Gastrocnemius medialis (tissue), 4 donors: ENCODE data around the gene CBR4. TPM values are rescaled to one million over a fixed set of nuclear protein-coding genes. Genes with fewer than 3 reads are reported as not detected.
"Not testable (repeated sequence)": the region's sequence is repeated elsewhere in the genome, so short reads cannot be mapped to it uniquely, and the experiment has no call there.

Source experiments
- ATAC-seq, 2 donors: fragments of 150-250 bp; one replicate each; pipeline ENCODE4 v1.9.1; 2016
- DNase-seq, 2 donors: peaks; one replicate each; pipeline ENCODE4 v3.0.0-alpha.2; 2019
- H3K27ac ChIP-seq, 4 donors: fragments of 200-600 bp; sonication (generic); 1 replicate in 1 of 4; 2 replicates in 3 of 4; pipeline ENCODE4 v1.5.1; 2016 to 2018; ENCODE audit warnings: mild to moderate bottlenecking in 2 of 4, moderate library complexity in 1 of 4
- H3K27me3 ChIP-seq, 3 donors: fragments of 200-600 bp; sonication (generic) in 2 of 3; 1 replicate in 1 of 3; 2 replicates in 2 of 3; pipeline versions ENCODE4 v1.5.1 to v1.6.0; 2016 to 2019; ENCODE audit warnings: mild to moderate bottlenecking in 1 of 3, moderate library complexity in 1 of 3
- H3K36me3 ChIP-seq, 2 donors: fragments of 200-600 bp; sonication (generic) in 1 of 2; one replicate each; pipeline ENCODE4 v1.5.1; 2017 to 2018
- H3K4me1 ChIP-seq, 2 donors: fragments of 200-600 bp; sonication (generic) in 1 of 2; one replicate each; pipeline ENCODE4 v1.5.1; 2016 to 2017; ENCODE audit warnings: mild to moderate bottlenecking in 2 of 2
- H3K4me3 ChIP-seq, 4 donors: fragments of 200-600 bp; sonication (generic) in 3 of 4; 1 replicate in 1 of 4; 2 replicates in 3 of 4; pipeline ENCODE4 v1.5.1; 2016 to 2019; ENCODE audit warnings: mild to moderate bottlenecking in 2 of 4
- H3K9me3 ChIP-seq, 3 donors: fragments of 200-600 bp; sonication (generic) in 2 of 3; 1 replicate in 1 of 3; 2 replicates in 2 of 3; pipeline ENCODE4 v1.5.1; 2016 to 2019
- CTCF ChIP-seq, 5 experiments: fragments of 450-650 bp in 3 of 5; fragments of 200-600 bp in 2 of 5; sonication (generic) in 2 of 5; IDR thresholded peaks in 4 of 5; conservative IDR thresholded peaks in 1 of 5; 1 replicate in 4 of 5; 2 replicates in 1 of 5; pipeline ENCODE4 v1.5.1; 2016 to 2019; ENCODE audit warnings: antibody characterized with exemption in 5 of 5, mild to moderate bottlenecking in 3 of 5, moderate library complexity in 3 of 5
- POLR2A ChIP-seq, 2 donors: fragments of 450-650 bp; IDR thresholded peaks; one replicate each; pipeline ENCODE4 v1.6.1; 2017; ENCODE audit warnings: antibody characterized with exemption in 2 of 2, mild to moderate bottlenecking in 2 of 2, moderate library complexity in 2 of 2
- in situ Hi-C, 4 donors: fragments of 200-750 bp; cut with MboI; loops; one replicate each; pipeline versions ENCODE4 v1.15.0 to v1.8.0; 2017; ENCODE audit warnings: low sequenced_read_pairs in 4 of 4
- intact Hi-C: fragments of 100-400 bp; cut with DNase I; formaldehyde crosslinking; loops from one replicate; pipeline ENCODE4 v1.15.1; 2023; ENCODE audit warnings: low total_unique reads
- total RNA-seq, 4 donors: library from RNA; depleted of rRNA; stranded (reverse); fragments of >200 nt; gene quantifications; one replicate each; pipeline versions ENCODE4 v1.1.0 to v1.2.3, GENCODE V29; 2016

CBR4 gene
- total RNA-seq, 4 donors from 2014 or later: 11.5 to 21.0 (median 17.5) TPM

DNA sequence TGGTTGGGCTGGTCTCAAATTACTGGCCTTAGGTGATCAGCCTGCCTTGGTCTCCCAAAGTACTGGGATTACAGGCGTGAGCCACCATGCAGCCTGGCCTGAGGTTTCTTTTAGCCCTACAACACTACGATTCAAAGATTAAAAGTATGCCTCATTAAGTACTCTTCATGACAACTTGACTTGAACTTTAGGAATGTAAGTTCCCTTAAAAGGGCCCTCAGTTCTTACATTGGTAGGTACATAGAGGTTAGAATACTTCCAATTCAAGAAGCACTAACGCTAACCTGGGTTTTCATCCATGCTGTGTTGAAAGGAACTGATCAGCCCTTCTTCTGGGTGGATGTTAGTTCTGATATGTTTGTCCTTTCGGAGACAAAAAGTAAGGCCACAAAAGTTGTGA lies 15.1 kb downstream of the CBR4 start:
- Histone ChIP-seq H3K36me3 (peaks cover 0 to under 1% of the 10 kb centered on the region in 2 donors), H3K27ac (no peak overlapping the region), H3K4me1 (peaks cover 13 to 16% of the 10 kb centered on the region in 2 donors), H3K4me3 (no peak overlapping the region), H3K9me3 (no peaks in the 10 kb centered on the region), H3K27me3 (no peaks in the 10 kb centered on the region)
- no peak for DNase-seq
- intact Hi-C loops: loop anchor here (2.0 kb wide), 1 partner anchor 492 kb away; no protein-coding TSS in a partner anchor
- TF ChIP-seq CTCF (IDR thresholded peaks at IDR 0.05 in 4 of 5, conservative IDR thresholded peaks at IDR 0.05 in 1 of 5): no peak
- no peak for TF ChIP-seq POLR2A (IDR thresholded peaks at IDR 0.05)
- ATAC-seq: no peak
- in situ Hi-C loops: no loop called here

GRCh38 chr4:168993714-168994510 lies 16.1 kb downstream of the CBR4 start:
- ATAC-seq: no peak
- no peaks in the 10 kb centered on the region for H3K9me3 ChIP-seq
- intact Hi-C loops (loop anchor here (2.0 kb wide), 1 partner anchor 493 kb away; no protein-coding TSS in a partner anchor), in situ Hi-C loops (no loop called here)
- TF ChIP-seq POLR2A (IDR thresholded peaks at IDR 0.05) (no peak), CTCF (IDR thresholded peaks at IDR 0.05 in 4 of 5, conservative IDR thresholded peaks at IDR 0.05 in 1 of 5) (no peak)
- no peaks in the 10 kb centered on the region for H3K36me3 ChIP-seq
- H3K4me1 ChIP-seq: peaks cover 9 to 11% of the 10 kb centered on the region in 2 donors
- no peak overlapping the region for H3K27ac ChIP-seq
- H3K27me3 ChIP-seq: no peaks in the 10 kb centered on the region
- no peak for DNase-seq
- no peak overlapping the region for H3K4me3 ChIP-seq

- H3K27ac ChIP-seq, DNase-seq, ATAC-seq, intact Hi-C loops, H3K9me3 ChIP-seq, H3K27me3 ChIP-seq, H3K4me3 ChIP-seq, in situ Hi-C loops, H3K36me3 ChIP-seq: not testable (repeated sequence)
- peaks cover 9 to 11% of the 10 kb centered on the region in 2 donors for H3K4me1 ChIP-seq
Observed at GRCh38 chr4:168992952-168993482, 17.0 kb downstream of the CBR4 start.

DNA sequence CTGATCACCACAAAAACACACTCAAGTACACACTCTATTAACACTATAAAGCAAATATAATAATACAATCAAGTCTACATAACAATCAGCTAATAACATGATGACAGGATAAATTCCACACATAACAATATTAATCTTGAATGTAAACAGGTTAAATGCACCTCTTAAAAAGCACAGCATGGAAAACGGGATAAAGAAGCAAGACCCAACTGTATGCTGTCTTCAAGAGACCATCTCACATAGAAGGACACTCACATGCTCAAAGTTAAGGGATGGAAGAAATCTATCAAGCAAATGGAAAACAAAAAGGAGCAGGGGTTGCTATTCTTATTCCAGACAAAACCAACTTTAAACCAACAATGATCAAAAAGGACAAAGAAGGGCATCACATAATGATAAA lies 28.1 kb downstream of the CBR4 start:
- intact Hi-C loops: no loop called here
- Histone ChIP-seq H3K27me3 (no peaks in the 10 kb centered on the region), H3K4me1 (no peaks in the 10 kb centered on the region), H3K27ac (no peak overlapping the region), H3K9me3 (peaks cover 0 to 10% (median 0%) of the 10 kb centered on the region in 3 donors), H3K4me3 (no peak overlapping the region), H3K36me3 (peaks cover 2 to 36% of the 10 kb centered on the region in 2 donors)
- DNase-seq (no peak), ATAC-seq (no peak)
- in situ Hi-C loops: no loop called here
- TF ChIP-seq CTCF (IDR thresholded peaks at IDR 0.05 in 4 of 5, conservative IDR thresholded peaks at IDR 0.05 in 1 of 5) (no peak), POLR2A (IDR thresholded peaks at IDR 0.05) (no peak)

- in situ Hi-C loops: no loop called here
- Histone ChIP-seq H3K27me3 (no peaks in the 10 kb centered on the region), H3K4me1 (no peaks in the 10 kb centered on the region), H3K27ac (no peak overlapping the region), H3K36me3 (peaks cover 2 to 41% of the 10 kb centered on the region in 2 donors), H3K4me3 (no peak overlapping the region), H3K9me3 (peaks cover 0 to 10% (median 0%) of the 10 kb centered on the region in 3 donors)
- no peak for TF ChIP-seq CTCF (IDR thresholded peaks at IDR 0.05 in 4 of 5, conservative IDR thresholded peaks at IDR 0.05 in 1 of 5)
- TF ChIP-seq POLR2A (IDR thresholded peaks at IDR 0.05): no peak
- DNase-seq: no peak
- no peak for ATAC-seq
- intact Hi-C loops: no loop called here
Observed at GRCh38 chr4:168981460-168981859, 28.6 kb downstream of the CBR4 start.
